HepG2 (cell line): Measurements from ENCODE around the gene ADM5. TPM values are rescaled to one million over a fixed set of nuclear protein-coding genes. Genes with fewer than 3 reads are reported as not detected.
A peak's percentile ranks its signal among the peaks of the same experiment; 100 is the strongest.

Experiments
- ATAC-seq: fragments of 200-7000 bp; cut with Tn5 transposase; 3 replicates; pipeline ENCODE4 v1.9.1; 2020; ENCODE audit warnings: mild to moderate bottlenecking, moderate library complexity
- BruUV-seq: library from RNA; stranded (reverse); fragments of 400-500 nt; replicated peaks from 2 replicates; lab custom pipeline; 2021; lab: Mats Ljungman, UMichigan
- CTCF ChIA-PET: fragments of 300-600 bp; formaldehyde crosslinking; extraction: SDS; loops from one replicate; lab custom pipeline; 2021; ENCODE audit warnings: low total read pairs, inconsistent platforms, low intra/inter-chr PET ratio; lab: Yijun Ruan, JAX
- POLR2A ChIA-PET: fragments of 350-600 bp; sonication (Branson Sonifier 250); formaldehyde crosslinking; loops from one replicate; lab custom pipeline; 2020; ENCODE audit warnings: antibody characterized with exemption, inconsistent platforms; lab: Yijun Ruan, JAX
- DNase-seq: peaks from one replicate; pipeline ENCODE4 v3.0.0-alpha.2; 2015; ENCODE audit warnings: low spot score
- FAIRE-seq: peaks from 3 replicates; lab custom pipeline; 2011; peaks lifted over from hg19 to GRCh38; lab: Jason Lieb, UNC
- H2AFZ ChIP-seq: one replicate; pipeline ENCODE4 v1.6.1; 2011; ENCODE audit warnings: low read length, inconsistent platforms
- H3K27ac ChIP-seq: fragments of 300-600 bp; 3 replicates; pipeline ENCODE4 v1.8.0; 2011; ENCODE audit warnings: mixed run types, mild to moderate bottlenecking, mixed read lengths, low read length, inconsistent platforms; ENCODE audit not compliant: insufficient read depth; ENCODE audit errors: extremely low read length
- H3K27me3 ChIP-seq, 2 experiments: fragments of 200-600 bp in 1 of 2; 2 replicates in 1 of 2; 3 replicates in 1 of 2; pipeline versions ENCODE4 v1.6.0 to v1.8.0; 2011; ENCODE audit warnings: low read length in 2 of 2, mild to moderate bottlenecking in 2 of 2, moderate library complexity in 2 of 2, inconsistent platforms in 1 of 2; ENCODE audit not compliant: insufficient read depth in 2 of 2, control insufficient read depth in 1 of 2
- H3K36me3 ChIP-seq, 2 experiments: fragments of 200-600 bp in 1 of 2; replicated peaks in 1 of 2; 2 replicates in 1 of 2; 3 replicates in 1 of 2; pipeline versions ENCODE4 v1.5.1 to v1.8.0; 2011; ENCODE audit warnings: low read length in 2 of 2, inconsistent platforms in 1 of 2; ENCODE audit not compliant: insufficient read depth in 2 of 2, control insufficient read depth in 1 of 2
- H3K4me1 ChIP-seq: 2 replicates; pipeline ENCODE4 v1.5.1; 2012; ENCODE audit warnings: low read length, inconsistent platforms; ENCODE audit not compliant: insufficient read depth
- H3K4me2 ChIP-seq: 2 replicates; pipeline ENCODE4 v1.6.0; 2011; ENCODE audit warnings: low read depth, low read length, inconsistent platforms
- H3K4me3 ChIP-seq, 3 experiments: fragments of 200-600 bp in 1 of 3; sonication (generic), shearing (Covaris generic) in 1 of 3; replicated peaks in 1 of 3; 2 replicates each; pipeline ENCODE4 v1.5.1; 2011 to 2016; ENCODE audit warnings: low read length in 3 of 3, inconsistent platforms in 2 of 3, low read depth in 2 of 3, mild to moderate bottlenecking in 2 of 3, control low read depth in 1 of 3, mixed read lengths in 1 of 3; ENCODE audit not compliant: insufficient read depth in 1 of 3
- H3K79me2 ChIP-seq: one replicate; pipeline ENCODE4 v1.6.1; 2011; ENCODE audit warnings: low read length, inconsistent platforms; ENCODE audit not compliant: insufficient read depth
- H3K9ac ChIP-seq: 2 replicates; pipeline ENCODE4 v1.6.0; 2011; ENCODE audit warnings: mild to moderate bottlenecking, low read depth, low read length, inconsistent platforms; ENCODE audit not compliant: insufficient read depth
- H3K9me3 ChIP-seq: 2 replicates; pipeline ENCODE4 v1.5.1; 2012; ENCODE audit warnings: mild to moderate bottlenecking, low read length
- H4K20me1 ChIP-seq: 2 replicates; pipeline ENCODE4 v1.6.0; 2011; ENCODE audit warnings: inconsistent platforms, mild to moderate bottlenecking, low read length, moderate library complexity; ENCODE audit not compliant: insufficient read depth
- MYNN ChIP-seq: sonication (generic); formaldehyde crosslinking; IDR thresholded peaks from 2 replicates; pipeline ENCODE4 v1.4.0; 2020; ENCODE audit warnings: mild to moderate bottlenecking, low read depth, missing genetic modification reagents
- RBFOX2 ChIP-seq: fragments of 200-400 bp; formaldehyde crosslinking; IDR thresholded peaks from 2 replicates; pipeline ENCODE4 v1.6.1; 2017; ENCODE audit warnings: low read depth, mild to moderate bottlenecking, low read length
- TEAD3 ChIP-seq: optimal IDR thresholded peaks from 2 replicates; pipeline ENCODE3; 2016; ENCODE audit warnings: borderline replicate concordance
- ZNF3 ChIP-seq: IDR thresholded peaks from 2 replicates; pipeline ENCODE4 v1.7.0; 2017; ENCODE audit warnings: inconsistent platforms
- ZNF33A ChIP-seq: sonication (generic); formaldehyde crosslinking; IDR thresholded peaks from 2 replicates; pipeline ENCODE4 v1.5.1; 2020; ENCODE audit warnings: missing genetic modification reagents, mild to moderate bottlenecking, moderate library complexity, borderline replicate concordance
- WGBS: methylation state at CpG from one replicate; pipeline ENCODE4 v1.1.6; 2017; ENCODE audit warnings: low lambda C conversion rate; 5-methylcytosine and 5-hydroxymethylcytosine counted together
- in situ Hi-C: cut with HindIII; loops from 2 replicates; pipeline ENCODE4 v1.10.0; 2017; ENCODE audit warnings: low pct_unique_long_range_greater_than_20kb; ENCODE audit not compliant: extremely low pct_ligation_motif_present
- intact Hi-C: fragments of 100-400 bp; cut with micrococcal nuclease; formaldehyde crosslinking; loops from one replicate; pipeline ENCODE4 v1.10.0; 2022; ENCODE audit not compliant: unreplicated experiment
- polyA plus RNA-seq, 8 experiments: library from polyadenylated mRNA; depleted of rRNA in 3 of 8; stranded (reverse) in 7 of 8; unstranded in 1 of 8; fragments of >200 nt; fragmentation: Illumina TruSeq in 4 of 8; extraction: Trizol in 4 of 8; gene quantifications; 2 replicates each; pipeline versions ENCODE4 v1.2.1 to v1.2.3, GENCODE V29; 2011 to 2016; ENCODE audit warnings: low read depth in 4 of 8, missing spikeins in 1 of 8, mixed read lengths in 1 of 8; ENCODE audit not compliant: insufficient read depth in 1 of 8
- total RNA-seq, 5 experiments: library from RNA; depleted of rRNA; stranded (reverse); fragments of >200 nt; fragmentation: Illumina TruSeq; extraction: Trizol; gene quantifications; 2 replicates each; pipeline ENCODE4 v1.2.3, GENCODE V29; 2016; ENCODE audit warnings: low read depth in 1 of 5

ADM5 gene
- total and polyA plus RNA-seq, 2 of the 13 experiments (the other 11 are each of a cell fraction or from before 2014, with no cell fraction given) = 2.7 to 4.1 TPM

DNA sequence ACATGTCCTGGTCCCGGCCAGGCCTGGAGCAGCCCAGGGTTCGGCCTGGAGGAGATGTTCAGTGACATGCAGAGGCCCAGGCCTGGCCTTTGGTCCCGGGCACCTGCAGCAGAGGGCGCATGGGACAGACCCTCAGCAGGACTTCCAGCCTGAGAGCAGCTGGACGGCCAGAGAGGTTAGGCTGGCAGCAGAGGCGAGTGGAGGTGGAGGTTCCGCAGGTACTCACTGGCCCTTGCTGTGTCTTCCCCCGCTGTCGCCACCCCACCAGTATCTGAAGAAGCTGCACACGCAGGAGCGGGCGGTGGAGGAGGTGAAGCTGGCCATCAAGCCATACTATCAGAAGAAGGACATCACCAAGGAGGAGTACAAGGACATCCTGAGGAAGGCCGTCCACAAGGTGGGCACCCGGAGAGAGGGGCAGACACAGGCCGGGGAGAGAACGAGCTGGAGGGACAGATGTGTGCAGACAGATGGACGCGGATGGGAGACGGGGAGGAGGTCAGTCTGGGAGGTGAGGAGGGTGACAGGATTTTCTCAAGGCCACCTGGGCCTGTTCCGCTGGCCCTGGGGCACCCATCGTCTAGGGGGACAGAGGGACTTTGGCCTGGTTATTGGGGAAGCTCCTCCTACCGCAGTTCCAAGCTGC is 31.8 kb upstream of the ADM5 start (continued):
- TF ChIP-seq MYNN (CRISPR knock-in tag) (no peak), ZNF3 (CRISPR knock-in tag) (no peak)
- TF ChIP-seq, all 625 proteins: peak for 4

DNA sequence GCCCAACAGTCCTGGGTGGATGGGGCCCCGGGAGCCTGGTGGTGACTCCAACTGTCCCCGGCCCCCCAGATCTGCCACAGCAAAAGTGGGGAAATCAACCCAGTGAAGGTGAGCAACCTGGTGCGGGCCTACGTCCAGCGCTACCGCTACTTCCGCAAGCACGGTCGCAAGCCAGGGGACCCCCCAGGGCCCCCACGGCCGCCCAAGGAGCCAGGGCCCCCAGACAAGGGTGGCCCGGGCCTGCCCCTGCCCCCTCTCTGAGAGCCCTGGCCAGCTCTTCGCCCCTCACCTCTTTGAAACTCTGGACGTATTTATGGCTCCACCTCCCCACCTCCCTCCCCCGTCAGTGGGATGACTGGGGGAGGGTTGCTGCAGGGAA is 31.3 kb upstream of the ADM5 start:
- peaks cover 15% of the 10 kb centered on the region for H3K4me1 ChIP-seq
- in situ Hi-C loops = no loop called here
- 100% methylated on average over 3 of the region's 15 CpGs for WGBS
- TF ChIP-seq TEAD3 (CRISPR knock-in tag) (no peak), RBFOX2 (peak; percentile 28; the same call in 1 of the 2 replicates), ZNF33A (CRISPR knock-in tag) (no peak)
- FAIRE-seq = no peak
- H3K4me3 ChIP-seq = no peak overlapping the region
- no peak for DNase-seq
- no peak overlapping the region for H3K9ac ChIP-seq
- ATAC-seq = no peak
- no TSS peak for BruUV-seq
- H2AFZ ChIP-seq = no peak overlapping the region
- intact Hi-C loops = no loop called here
- H3K36me3 ChIP-seq = peaks cover 30 to 82% of the 10 kb centered on the region in 2 experiments
- H3K27ac ChIP-seq = no peak overlapping the region
- no peaks in the 10 kb centered on the region for H3K9me3 ChIP-seq
- CTCF ChIA-PET = no interaction called here
- H3K27me3 ChIP-seq = no peaks in the 10 kb centered on the region
- no peak overlapping the region for H3K4me2 ChIP-seq
- H4K20me1 ChIP-seq = no peaks in the 10 kb centered on the region
- POLR2A ChIA-PET = interaction anchor here (1.1 to 2.1 kb wide), 3 partner anchors 11 to 18 kb away, joined by 3 to 7 read pairs (median 3); partner anchors contain the start of gene SCAF1
- no peaks in the 10 kb centered on the region for H3K79me2 ChIP-seq
